ENCODE data around the gene ZDHHC5.

DNA sequence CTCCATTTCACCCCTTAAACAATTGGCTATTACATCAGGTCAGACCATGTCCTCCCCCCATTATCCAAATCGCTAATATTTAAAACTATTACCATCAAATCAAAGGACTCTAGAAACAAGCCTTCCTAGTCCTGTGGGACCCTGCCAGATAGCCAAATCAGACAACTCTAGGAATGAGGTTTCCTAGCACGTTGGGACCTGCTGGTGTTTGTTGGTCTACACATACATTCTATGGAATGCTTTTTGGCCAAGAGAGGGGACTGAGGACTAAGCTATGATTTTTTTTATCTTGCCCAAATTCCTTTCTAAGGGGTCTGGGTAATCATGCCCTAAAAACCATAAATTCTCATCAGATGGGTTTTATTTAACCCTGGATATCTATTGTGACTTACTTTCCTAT, 59.3 kb downstream of the ZDHHC5 start:
- TF ChIP-seq CTCF (IDR thresholded peaks at IDR 0.05): no peak
- no peak for TF ChIP-seq POLR2A (IDR thresholded peaks at IDR 0.05)

Measured in testis (tissue), 2 donors.